Hepatocyte (in vitro differentiated cells): ENCODE measurements around the gene STK4. TPM values are rescaled to one million over a fixed set of nuclear protein-coding genes. Genes with fewer than 3 reads are reported as not detected.

Experiments
- DNase-seq: peaks from one replicate; pipeline ENCODE4 v3.0.0-alpha.2; 2016; ENCODE audit warnings: low spot score
- H2AFZ ChIP-seq: fragments of 200-600 bp; sonication (generic); 2 replicates; pipeline ENCODE4 v1.6.0; 2016; ENCODE audit warnings: antibody characterized with exemption, mild to moderate bottlenecking
- H3K27ac ChIP-seq: fragments of 200-600 bp; sonication (generic); 2 replicates; pipeline ENCODE4 v1.5.1; 2016; ENCODE audit warnings: mild to moderate bottlenecking
- H3K27me3 ChIP-seq: fragments of 200-600 bp; sonication (generic); 2 replicates; pipeline ENCODE4 v1.6.1; 2016
- H3K36me3 ChIP-seq: fragments of 200-600 bp; sonication (generic); replicated peaks from 2 replicates; pipeline ENCODE4 v1.5.1; 2016; ENCODE audit warnings: low read depth; ENCODE audit not compliant: insufficient read depth
- H3K4me1 ChIP-seq: fragments of 200-600 bp; sonication (generic); 2 replicates; pipeline ENCODE4 v1.5.1; 2016; ENCODE audit warnings: mild to moderate bottlenecking, moderate library complexity; ENCODE audit not compliant: insufficient read depth
- H3K4me2 ChIP-seq: fragments of 200-600 bp; sonication (generic); 2 replicates; pipeline ENCODE4 v1.6.0; 2016
- H3K4me3 ChIP-seq: fragments of 200-600 bp; sonication (generic); 2 replicates; pipeline ENCODE4 v1.5.1; 2016; ENCODE audit warnings: mild to moderate bottlenecking
- H3K79me2 ChIP-seq: fragments of 200-600 bp; sonication (generic); 2 replicates; pipeline ENCODE4 v1.6.0; 2017; ENCODE audit warnings: mild to moderate bottlenecking
- H3K9me2 ChIP-seq: fragments of 200-600 bp; sonication (generic); replicated peaks from 2 replicates; pipeline ENCODE4 v1.6.0; 2017; ENCODE audit warnings: mild to moderate bottlenecking; ENCODE audit not compliant: insufficient read depth
- H3K9me3 ChIP-seq: fragments of 200-600 bp; sonication (generic); 2 replicates; pipeline ENCODE4 v1.5.1; 2016; ENCODE audit warnings: low read depth, mild to moderate bottlenecking
- H4K20me1 ChIP-seq: fragments of 200-600 bp; sonication (generic); 2 replicates; pipeline ENCODE4 v1.6.0; 2016; ENCODE audit warnings: mild to moderate bottlenecking; ENCODE audit not compliant: insufficient read depth, poor library complexity, severe bottlenecking
- EZH2 ChIP-seq: fragments of 200-600 bp; sonication (generic); IDR thresholded peaks from 2 replicates; pipeline ENCODE4 v1.6.1; 2016; ENCODE audit warnings: antibody characterized with exemption, mild to moderate bottlenecking, borderline replicate concordance
- EZH2phosphoT487 ChIP-seq: fragments of 200-600 bp; sonication (generic); IDR thresholded peaks from one replicate; pipeline ENCODE4 v1.6.1; 2018; ENCODE audit warnings: antibody characterized with exemption, mild to moderate bottlenecking, low read depth, moderate library complexity; ENCODE audit not compliant: unreplicated experiment, severe bottlenecking
- WGBS: methylation state at CpG from one replicate; pipeline ENCODE4 v1.1.6; 2016; ENCODE audit warnings: low lambda C conversion rate; ENCODE audit errors: missing lambda C conversion rate; 5-methylcytosine and 5-hydroxymethylcytosine counted together
- polyA plus RNA-seq: library from polyadenylated mRNA; unstranded; fragments of >200 nt; fragmentation: Nextera tagmentation; extraction: Ambion mirVana; gene quantifications from 2 replicates; pipeline ENCODE4 v1.2.1, GENCODE V29; 2016
- total RNA-seq: library from RNA; depleted of rRNA; stranded (reverse); fragments of >200 nt; gene quantifications from 2 replicates; pipeline ENCODE4 v1.2.3, GENCODE V29; 2014
- TF ChIP-seq, protein P1 (sequence below): fragments of 200-600 bp; sonication (generic); IDR thresholded peaks from 2 replicates; pipeline ENCODE4 v1.5.1; 2016; ENCODE audit warnings: antibody characterized with exemption, mild to moderate bottlenecking; ENCODE audit not compliant: poor library complexity

STK4 gene
- total and polyA plus RNA-seq, 2 experiments from 2014 or later = 11.4 to 16.5 TPM

- H3K9me2 ChIP-seq = no peaks in the 10 kb centered on the region
- H3K4me3 ChIP-seq = no peak overlapping the region
- H4K20me1 ChIP-seq = no peaks in the 10 kb centered on the region
- H2AFZ ChIP-seq = no peak overlapping the region
- H3K4me2 ChIP-seq = no peak overlapping the region
- H3K27ac ChIP-seq = no peak overlapping the region
- WGBS = 95% methylated on average over 8 of the region's 8 CpGs
- H3K36me3 ChIP-seq = no peaks in the 10 kb centered on the region
- H3K4me1 ChIP-seq = no peaks in the 10 kb centered on the region
- no peaks in the 10 kb centered on the region for H3K9me3 ChIP-seq
- H3K79me2 ChIP-seq = no peaks in the 10 kb centered on the region
- H3K27me3 ChIP-seq = no peaks in the 10 kb centered on the region
- DNase-seq = no peak
- TF ChIP-seq EZH2 (no peak), EZH2phosphoT487 (no peak)
- TF ChIP-seq, protein P1, sequence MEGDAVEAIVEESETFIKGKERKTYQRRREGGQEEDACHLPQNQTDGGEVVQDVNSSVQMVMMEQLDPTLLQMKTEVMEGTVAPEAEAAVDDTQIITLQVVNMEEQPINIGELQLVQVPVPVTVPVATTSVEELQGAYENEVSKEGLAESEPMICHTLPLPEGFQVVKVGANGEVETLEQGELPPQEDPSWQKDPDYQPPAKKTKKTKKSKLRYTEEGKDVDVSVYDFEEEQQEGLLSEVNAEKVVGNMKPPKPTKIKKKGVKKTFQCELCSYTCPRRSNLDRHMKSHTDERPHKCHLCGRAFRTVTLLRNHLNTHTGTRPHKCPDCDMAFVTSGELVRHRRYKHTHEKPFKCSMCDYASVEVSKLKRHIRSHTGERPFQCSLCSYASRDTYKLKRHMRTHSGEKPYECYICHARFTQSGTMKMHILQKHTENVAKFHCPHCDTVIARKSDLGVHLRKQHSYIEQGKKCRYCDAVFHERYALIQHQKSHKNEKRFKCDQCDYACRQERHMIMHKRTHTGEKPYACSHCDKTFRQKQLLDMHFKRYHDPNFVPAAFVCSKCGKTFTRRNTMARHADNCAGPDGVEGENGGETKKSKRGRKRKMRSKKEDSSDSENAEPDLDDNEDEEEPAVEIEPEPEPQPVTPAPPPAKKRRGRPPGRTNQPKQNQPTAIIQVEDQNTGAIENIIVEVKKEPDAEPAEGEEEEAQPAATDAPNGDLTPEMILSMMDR = no peak
These were observed 90.3 kb downstream of the STK4 start for GRCh38 chr20:45056473-45057173.

- Histone ChIP-seq H3K9me3 (no peaks in the 10 kb centered on the region), H3K27ac (no peak overlapping the region), H2AFZ (no peak overlapping the region), H3K79me2 (no peaks in the 10 kb centered on the region), H3K36me3 (no peaks in the 10 kb centered on the region), H3K4me1 (no peaks in the 10 kb centered on the region), H3K4me2 (no peak overlapping the region), H3K9me2 (no peaks in the 10 kb centered on the region), H3K27me3 (no peaks in the 10 kb centered on the region), H3K4me3 (no peak overlapping the region), H4K20me1 (no peaks in the 10 kb centered on the region)
- 91% methylated on average over 4 of the region's 4 CpGs for whole genome bisulfite sequencing
- TF ChIP-seq EZH2phosphoT487 = no peak
- TF ChIP-seq, protein P1 = no peak
- TF ChIP-seq EZH2 = no peak
- DNase-seq = no peak
These were observed 92.0 kb downstream of the STK4 start for GRCh38 chr20:45058168-45058850.

- Histone ChIP-seq H3K4me1 (no peaks in the 10 kb centered on the region), H2AFZ (no peak overlapping the region), H3K4me2 (no peak overlapping the region), H3K27me3 (no peaks in the 10 kb centered on the region), H3K9me3 (no peaks in the 10 kb centered on the region), H3K79me2 (no peaks in the 10 kb centered on the region), H3K36me3 (no peaks in the 10 kb centered on the region), H3K4me3 (no peak overlapping the region), H3K9me2 (no peaks in the 10 kb centered on the region), H3K27ac (no peak overlapping the region), H4K20me1 (no peaks in the 10 kb centered on the region)
- TF ChIP-seq, protein P1 = no peak
- TF ChIP-seq EZH2phosphoT487 (no peak), EZH2 (no peak)
- DNase-seq = no peak
- WGBS = 94% methylated on average over 6 of the region's 6 CpGs
These were observed 92.9 kb downstream of the STK4 start for GRCh38 chr20:45059022-45059728.
